ENCODE measurements around the gene ABCC1.
"Not testable (repeated sequence)": the region's sequence is repeated elsewhere in the genome, so short reads cannot be mapped to it uniquely, and the experiment has no call there.

Gene ABCC1

GRCh38 chr16:15928261-15929104 lies 20.9 kb upstream of the ABCC1 start:
- no peaks in the 10 kb centered on the region for H3K4me1 ChIP-seq (ENCODE audit: insufficient read depth, insufficient read length)
- no peak overlapping the region for H3K9ac ChIP-seq (ENCODE audit: insufficient read length, low read depth)
- H3K27me3 ChIP-seq (ENCODE audit: insufficient read depth, insufficient read length) = no peaks in the 10 kb centered on the region
- H3K36me3 ChIP-seq (ENCODE audit: insufficient read depth, insufficient read length, low read length) = no peaks in the 10 kb centered on the region
- H3K9me3 ChIP-seq (ENCODE audit: insufficient read depth, low read length) = no peaks in the 10 kb centered on the region
- H3K4me3 ChIP-seq (ENCODE audit: insufficient read length, low read depth) = no peak overlapping the region
- no peak for DNase-seq (ENCODE audit: low read depth, low spot score)
- TF ChIP-seq ZNF274 (IDR thresholded peaks at IDR 0.05; ENCODE audit: low read depth, low read length) = no peak

GRCh38 chr16:15932939-15933338 lies 16.5 kb upstream of the ABCC1 start:
- H3K4me1 ChIP-seq (ENCODE audit: insufficient read depth, insufficient read length) = no peaks in the 10 kb centered on the region
- no peaks in the 10 kb centered on the region for H3K9me3 ChIP-seq (ENCODE audit: insufficient read depth, low read length)
- no peak overlapping the region for H3K4me3 ChIP-seq (ENCODE audit: insufficient read length, low read depth)
- H3K9ac ChIP-seq (ENCODE audit: insufficient read length, low read depth) = no peak overlapping the region
- DNase-seq (ENCODE audit: low read depth, low spot score) = no peak
- TF ChIP-seq SUZ12 (IDR thresholded peaks at IDR 0.05; ENCODE audit: extremely low read depth, insufficient read depth, insufficient read length) (no peak), YY1 (IDR thresholded peaks at IDR 0.05; ENCODE audit: insufficient read depth, insufficient read length) (no peak), ZNF274 (IDR thresholded peaks at IDR 0.05; ENCODE audit: low read depth, low read length) (no peak)
- H3K36me3 ChIP-seq (ENCODE audit: insufficient read depth, insufficient read length, low read length) = no peaks in the 10 kb centered on the region
- no peaks in the 10 kb centered on the region for H3K27me3 ChIP-seq (ENCODE audit: insufficient read depth, insufficient read length)

- Histone ChIP-seq H3K4me1 (ENCODE audit: insufficient read depth, insufficient read length) (no peaks in the 10 kb centered on the region), H3K36me3 (ENCODE audit: insufficient read depth, insufficient read length, low read length) (no peaks in the 10 kb centered on the region), H3K9me3 (ENCODE audit: insufficient read depth, low read length) (no peaks in the 10 kb centered on the region), H3K9ac (ENCODE audit: insufficient read length, low read depth) (no peak overlapping the region), H3K27me3 (ENCODE audit: insufficient read depth, insufficient read length) (no peaks in the 10 kb centered on the region), H3K4me3 (ENCODE audit: insufficient read length, low read depth) (no peak overlapping the region)
- TF ChIP-seq YY1 (IDR thresholded peaks at IDR 0.05; ENCODE audit: insufficient read depth, insufficient read length) = no peak
- no peak for TF ChIP-seq ZNF274 (IDR thresholded peaks at IDR 0.05; ENCODE audit: low read depth, low read length)
- TF ChIP-seq SUZ12 (IDR thresholded peaks at IDR 0.05; ENCODE audit: extremely low read depth, insufficient read depth, insufficient read length) = no peak
- DNase-seq (ENCODE audit: low read depth, low spot score) = no peak
Measured at GRCh38 chr16:15933781-15934180, 15.6 kb upstream of the ABCC1 start.

- H3K4me3 ChIP-seq (ENCODE audit: insufficient read length, low read depth) = no peak overlapping the region
- no peaks in the 10 kb centered on the region for H3K9me3 ChIP-seq (ENCODE audit: insufficient read depth, low read length)
- TF ChIP-seq ZNF274 (IDR thresholded peaks at IDR 0.05; ENCODE audit: low read depth, low read length) = no peak
- H3K27me3 ChIP-seq (ENCODE audit: insufficient read depth, insufficient read length) = no peaks in the 10 kb centered on the region
- no peaks in the 10 kb centered on the region for H3K4me1 ChIP-seq (ENCODE audit: insufficient read depth, insufficient read length)
- no peaks in the 10 kb centered on the region for H3K36me3 ChIP-seq (ENCODE audit: insufficient read depth, insufficient read length, low read length)
- no peak overlapping the region for H3K9ac ChIP-seq (ENCODE audit: insufficient read length, low read depth)
- DNase-seq (ENCODE audit: low read depth, low spot score) = no peak
Measured at GRCh38 chr16:15934991-15935390, 14.4 kb upstream of the ABCC1 start.

- not testable (repeated sequence) for H3K36me3 ChIP-seq (ENCODE audit: insufficient read depth, insufficient read length, low read length); H3K4me3 ChIP-seq (ENCODE audit: insufficient read length, low read depth); DNase-seq (ENCODE audit: low read depth, low spot score); H3K27me3 ChIP-seq (ENCODE audit: insufficient read depth, insufficient read length); H3K4me1 ChIP-seq (ENCODE audit: insufficient read depth, insufficient read length); H3K9ac ChIP-seq (ENCODE audit: insufficient read length, low read depth); H3K9me3 ChIP-seq (ENCODE audit: insufficient read depth, low read length)
Measured at GRCh38 chr16:15936809-15937208, 12.6 kb upstream of the ABCC1 start.

DNA sequence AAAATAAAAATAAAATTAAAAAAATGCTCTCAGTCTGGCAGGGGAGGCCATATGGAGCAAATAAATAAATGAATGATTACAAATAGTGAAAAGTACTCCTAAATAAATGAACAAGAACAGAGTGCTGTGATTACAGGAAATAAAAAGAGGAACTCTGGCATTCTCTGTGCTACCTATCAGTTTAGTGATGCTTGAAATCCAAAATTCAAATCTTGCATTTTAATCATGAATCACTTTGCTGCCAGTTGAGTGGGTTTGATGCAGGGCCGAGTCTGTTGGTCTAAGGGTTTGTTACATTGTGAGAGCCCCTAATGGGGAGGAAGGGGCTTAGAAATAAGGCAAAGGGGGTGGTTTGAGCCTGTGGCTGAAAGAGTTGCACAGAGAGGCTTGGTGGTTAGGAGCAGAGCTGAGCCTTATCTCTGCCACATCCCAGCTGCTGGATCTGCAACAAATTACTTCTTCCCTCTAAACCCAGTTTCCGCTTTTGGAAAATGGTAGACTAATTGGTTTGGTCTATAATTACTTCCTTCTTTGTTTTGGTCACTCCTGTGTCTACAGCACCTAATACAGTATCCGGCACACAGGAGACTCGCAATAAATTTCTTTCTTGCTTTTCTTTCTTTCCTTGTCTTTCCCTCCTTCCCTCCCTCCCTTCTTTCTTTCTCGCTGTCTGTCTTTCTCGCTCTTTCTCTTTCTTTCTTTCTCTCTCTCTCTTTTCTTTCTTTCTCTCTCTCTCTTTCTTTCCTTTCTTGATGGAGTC lies 6.3 kb upstream of the ABCC1 start:
- H3K9me3 ChIP-seq (ENCODE audit: insufficient read depth, low read length) = no peaks in the 10 kb centered on the region
- H3K27me3 ChIP-seq (ENCODE audit: insufficient read depth, insufficient read length) = no peaks in the 10 kb centered on the region
- TF ChIP-seq SUZ12 (IDR thresholded peaks at IDR 0.05; ENCODE audit: extremely low read depth, insufficient read depth, insufficient read length) (no peak), YY1 (IDR thresholded peaks at IDR 0.05; ENCODE audit: insufficient read depth, insufficient read length) (no peak), ZNF274 (IDR thresholded peaks at IDR 0.05; ENCODE audit: low read depth, low read length) (no peak)
- no peak overlapping the region for H3K4me3 ChIP-seq (ENCODE audit: insufficient read length, low read depth)
- no peaks in the 10 kb centered on the region for H3K4me1 ChIP-seq (ENCODE audit: insufficient read depth, insufficient read length)
- no peaks in the 10 kb centered on the region for H3K36me3 ChIP-seq (ENCODE audit: insufficient read depth, insufficient read length, low read length)
- no peak for DNase-seq (ENCODE audit: low read depth, low spot score)
- H3K9ac ChIP-seq (ENCODE audit: insufficient read length, low read depth) = no peak overlapping the region

- peaks cover 4% of the 10 kb centered on the region for H3K27me3 ChIP-seq (ENCODE audit: insufficient read depth, insufficient read length)
- TF ChIP-seq YY1 (IDR thresholded peaks at IDR 0.05; ENCODE audit: insufficient read depth, insufficient read length) = no peak
- no peak for TF ChIP-seq SUZ12 (IDR thresholded peaks at IDR 0.05; ENCODE audit: extremely low read depth, insufficient read depth, insufficient read length)
- TF ChIP-seq ZNF274 (IDR thresholded peaks at IDR 0.05; ENCODE audit: low read depth, low read length) = no peak
- no peak for DNase-seq (ENCODE audit: low read depth, low spot score)
- H3K4me3 ChIP-seq (ENCODE audit: insufficient read length, low read depth) = no peak overlapping the region
- H3K9me3 ChIP-seq (ENCODE audit: insufficient read depth, low read length) = no peaks in the 10 kb centered on the region
- no peaks in the 10 kb centered on the region for H3K36me3 ChIP-seq (ENCODE audit: insufficient read depth, insufficient read length, low read length)
- no peak overlapping the region for H3K9ac ChIP-seq (ENCODE audit: insufficient read length, low read depth)
- no peaks in the 10 kb centered on the region for H3K4me1 ChIP-seq (ENCODE audit: insufficient read depth, insufficient read length)
Measured at GRCh38 chr16:15946257-15947044, 3.0 kb upstream of the ABCC1 start.

Data from NT2/D1 (cell line).